HAP-1 (cell line): Measurements from ENCODE around the gene USP31.
"Not testable (repeated sequence)": the region's sequence is repeated elsewhere in the genome, so short reads cannot be mapped to it uniquely, and the experiment has no call there.

ENCODE experiments used
- DNase-seq, 2 experiments: peaks; one replicate each; pipeline ENCODE4 v3.0.0-alpha.2; 2016 to 2020; ENCODE audit warnings: low spot score in 2 of 2
- H3K27me3 ChIP-seq: fragments of 250-450 bp; sonication (Bioruptor Pico); 2 replicates; pipeline ENCODE4 v1.5.1; 2020; ENCODE audit warnings: low read depth, mild to moderate bottlenecking, moderate library complexity
- H3K36me3 ChIP-seq: fragments of 250-450 bp; sonication (Bioruptor Pico); replicated peaks from 2 replicates; pipeline ENCODE4 v1.5.1; 2020; ENCODE audit warnings: mild to moderate bottlenecking
- H3K4me1 ChIP-seq: fragments of 250-450 bp; sonication (Bioruptor Pico); 2 replicates; pipeline ENCODE4 v1.5.1; 2020; ENCODE audit warnings: mild to moderate bottlenecking
- H3K4me3 ChIP-seq: fragments of 250-450 bp; sonication (Bioruptor Pico); 2 replicates; pipeline ENCODE4 v1.5.1; 2020; ENCODE audit warnings: mild to moderate bottlenecking, moderate library complexity
- H3K9me3 ChIP-seq: fragments of 250-450 bp; sonication (Bioruptor Pico); 2 replicates; pipeline ENCODE4 v1.5.1; 2020; ENCODE audit warnings: mild to moderate bottlenecking, moderate library complexity
- in situ Hi-C: fragments of 300-500 bp; cut with MboI; formaldehyde crosslinking; loops from 3 replicates; pipeline ENCODE4 v1.14.3; 2020; ENCODE audit warnings: low sequenced_read_pairs, inconsistent platforms, mixed read lengths

Gene USP31

GRCh38 chr16:23148513-23149266 lies 562 bp downstream of the USP31 start:
- peak overlapping the region; percentile 60 for H3K4me3 ChIP-seq
- no peaks in the 10 kb centered on the region for H3K36me3 ChIP-seq
- no peaks in the 10 kb centered on the region for H3K27me3 ChIP-seq
- DNase-seq, result peak in 1 of 2 experiments; percentile 69
- H3K4me1 ChIP-seq, result peaks cover 12% of the 10 kb centered on the region
- H3K9me3 ChIP-seq, result no peaks in the 10 kb centered on the region
- in situ Hi-C loops, result no loop called here

DNA sequence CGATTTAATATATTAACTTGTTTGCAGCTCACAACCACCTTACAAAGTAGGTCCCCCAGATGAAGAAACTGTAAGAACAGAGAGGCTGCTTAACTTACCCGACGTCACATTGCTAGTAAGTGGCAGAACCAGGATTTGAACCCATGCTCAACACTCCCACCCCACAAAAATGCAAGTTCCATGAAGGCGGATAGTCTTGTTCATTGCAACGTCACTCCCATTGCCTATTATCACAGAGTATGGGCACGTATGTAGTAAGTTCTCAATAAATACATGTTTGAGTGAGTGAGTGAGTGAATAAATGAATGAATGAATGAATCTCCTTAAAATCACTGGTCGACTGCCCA lies 1.1 kb downstream of the USP31 start:
- Histone ChIP-seq H3K4me3 (peak overlapping the region; percentile 60), H3K36me3 (no peaks in the 10 kb centered on the region), H3K4me1 (peaks cover 12% of the 10 kb centered on the region), H3K27me3 (no peaks in the 10 kb centered on the region), H3K9me3 (no peaks in the 10 kb centered on the region)
- DNase-seq, result no peak
- in situ Hi-C loops, result no loop called here

DNA sequence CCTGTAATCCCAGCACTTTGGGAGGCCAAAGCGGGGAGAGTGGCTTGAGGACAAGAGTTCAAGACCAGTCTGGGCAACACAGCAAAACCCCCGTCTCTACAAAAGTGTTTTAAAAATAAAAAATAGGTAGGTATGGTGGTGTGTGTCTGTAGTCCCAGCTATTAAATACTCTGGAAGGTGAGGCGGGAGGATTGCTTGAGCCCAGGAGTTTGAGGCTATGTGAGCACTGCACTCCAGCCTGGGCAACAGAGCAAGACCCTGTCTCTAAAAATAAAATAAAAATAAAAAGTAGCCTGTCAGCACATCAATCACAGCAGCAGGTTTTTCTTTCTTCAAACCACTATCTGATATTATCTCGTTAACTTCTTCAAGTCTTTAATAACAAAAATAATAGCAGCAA lies 1.6 kb downstream of the USP31 start:
- DNase-seq, result no peak
- no peaks in the 10 kb centered on the region for H3K9me3 ChIP-seq
- in situ Hi-C loops, result no loop called here
- H3K36me3 ChIP-seq, result no peaks in the 10 kb centered on the region
- peaks cover 12% of the 10 kb centered on the region for H3K4me1 ChIP-seq
- H3K4me3 ChIP-seq, result peak overlapping the region; percentile 60
- H3K27me3 ChIP-seq, result no peaks in the 10 kb centered on the region

GRCh38 chr16:23146877-23147601 lies 2.2 kb downstream of the USP31 start:
- H3K4me1 ChIP-seq, result peaks cover 12% of the 10 kb centered on the region
- H3K36me3 ChIP-seq, result no peaks in the 10 kb centered on the region
- no peaks in the 10 kb centered on the region for H3K27me3 ChIP-seq
- in situ Hi-C loops, result no loop called here
- peak in 1 of 2 experiments; percentile 13 for DNase-seq
- H3K4me3 ChIP-seq, result peak overlapping the region; percentile 60
- H3K9me3 ChIP-seq, result no peaks in the 10 kb centered on the region

- in situ Hi-C loops, result no loop called here
- H3K4me3 ChIP-seq, result no peak overlapping the region
- H3K4me1 ChIP-seq, result peaks cover 12% of the 10 kb centered on the region
- H3K9me3 ChIP-seq, result no peaks in the 10 kb centered on the region
- H3K27me3 ChIP-seq, result no peaks in the 10 kb centered on the region
- no peak for DNase-seq
- H3K36me3 ChIP-seq, result no peaks in the 10 kb centered on the region
Observed at GRCh38 chr16:23145608-23146007, 3.6 kb downstream of the USP31 start.

- in situ Hi-C loops, result no loop called here
- DNase-seq, result no peak
Observed at GRCh38 chr16:23145186-23145585, 4.1 kb downstream of the USP31 start.

DNA sequence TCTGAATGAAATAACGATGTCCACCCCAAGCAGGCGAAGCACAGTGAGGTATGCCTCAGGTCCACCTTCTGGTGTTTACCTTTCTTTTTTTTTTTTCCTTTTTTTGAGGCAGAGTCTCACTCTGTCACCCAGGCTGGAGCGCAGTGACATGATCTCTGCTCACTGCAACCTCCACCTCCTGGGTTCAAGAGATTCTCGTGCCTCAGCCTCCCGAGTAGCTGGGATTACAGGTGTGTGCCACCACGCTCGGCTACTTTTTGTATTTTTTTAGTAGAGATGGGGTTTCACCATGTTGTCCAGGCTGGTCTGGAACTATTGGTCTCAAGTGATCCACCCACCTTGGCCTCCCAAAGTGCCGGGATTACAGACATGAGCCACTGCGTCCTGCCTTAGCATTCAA lies 4.9 kb downstream of the USP31 start:
- DNase-seq, in situ Hi-C loops, H3K9me3 ChIP-seq, H3K4me3 ChIP-seq, H3K27me3 ChIP-seq, H3K36me3 ChIP-seq: not testable (repeated sequence)
- H3K4me1 ChIP-seq, result peaks cover 12% of the 10 kb centered on the region

More at GRCh38 chr16:23145186-23145585, 4.1 kb downstream of the USP31 start:
- no peaks in the 10 kb centered on the region for H3K27me3 ChIP-seq
- H3K4me3 ChIP-seq, result no peak overlapping the region
- no peaks in the 10 kb centered on the region for H3K36me3 ChIP-seq
- no peaks in the 10 kb centered on the region for H3K9me3 ChIP-seq
- H3K4me1 ChIP-seq, result peaks cover 12% of the 10 kb centered on the region

- Histone ChIP-seq H3K4me1 (peaks cover 12% of the 10 kb centered on the region), H3K9me3 (no peaks in the 10 kb centered on the region), H3K27me3 (no peaks in the 10 kb centered on the region), H3K4me3 (no peak overlapping the region), H3K36me3 (no peaks in the 10 kb centered on the region)
- no peak for DNase-seq
- in situ Hi-C loops, result no loop called here
Observed at GRCh38 chr16:23143391-23143790, 5.9 kb downstream of the USP31 start.

GRCh38 chr16:23141959-23142740 lies 7.1 kb downstream of the USP31 start:
- in situ Hi-C loops, result no loop called here
- Histone ChIP-seq H3K9me3 (no peaks in the 10 kb centered on the region), H3K27me3 (no peaks in the 10 kb centered on the region), H3K4me3 (no peak overlapping the region), H3K4me1 (peaks cover 8% of the 10 kb centered on the region), H3K36me3 (no peaks in the 10 kb centered on the region)
- DNase-seq, result no peak

DNA sequence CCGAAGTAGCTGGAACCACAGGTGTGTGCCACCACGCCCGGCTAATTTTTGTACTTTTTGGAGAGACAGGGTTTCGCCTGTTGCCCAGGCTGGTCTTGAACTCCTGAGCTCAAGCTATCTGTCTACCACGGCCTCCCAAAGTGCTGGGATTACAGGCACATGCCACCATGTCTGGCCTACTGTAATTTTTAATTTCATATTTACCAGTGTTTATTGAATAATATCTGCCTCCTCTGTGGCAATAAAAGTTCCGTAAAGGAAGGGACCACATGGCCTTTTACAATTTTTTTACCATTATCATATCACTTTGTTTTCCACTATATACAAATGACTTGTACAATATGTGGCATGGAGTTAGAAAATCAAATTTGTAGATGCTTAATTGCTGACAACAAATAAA lies 7.8 kb downstream of the USP31 start:
- in situ Hi-C loops, result no loop called here
- no peak for DNase-seq
- peaks cover 1% of the 10 kb centered on the region; the same call in 1 of the 2 replicates for H3K4me1 ChIP-seq
- no peaks in the 10 kb centered on the region for H3K27me3 ChIP-seq
- no peak overlapping the region for H3K4me3 ChIP-seq
- no peaks in the 10 kb centered on the region for H3K9me3 ChIP-seq
- no peaks in the 10 kb centered on the region for H3K36me3 ChIP-seq

GRCh38 chr16:23141033-23141432 lies 8.2 kb downstream of the USP31 start:
- no peaks in the 10 kb centered on the region for H3K27me3 ChIP-seq
- DNase-seq, result no peak

DNA sequence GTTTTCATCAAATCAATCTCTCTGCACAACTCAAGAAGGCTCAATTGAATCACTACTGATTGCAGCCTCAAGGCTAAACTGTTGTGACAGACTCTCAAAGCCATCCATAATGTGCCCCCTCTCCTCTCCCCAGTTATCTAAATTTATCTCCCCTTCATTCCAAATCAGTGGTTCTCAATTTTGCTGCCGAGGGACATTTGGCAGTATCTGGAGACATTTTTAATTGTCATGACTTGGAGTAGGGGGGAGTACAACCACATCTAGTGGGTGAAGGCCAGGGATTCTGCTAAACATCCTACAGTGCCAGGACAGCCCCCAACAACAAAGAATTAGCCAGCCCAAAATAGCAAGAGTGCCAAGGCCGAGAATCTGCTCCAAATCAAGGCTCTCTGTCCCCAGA lies 9.1 kb downstream of the USP31 start:
- no peak overlapping the region for H3K4me3 ChIP-seq
- H3K27me3 ChIP-seq, result no peaks in the 10 kb centered on the region
- no peak for DNase-seq
- no peaks in the 10 kb centered on the region; the same call in 1 of the 2 replicates for H3K36me3 ChIP-seq
- no peaks in the 10 kb centered on the region for H3K4me1 ChIP-seq
- no peaks in the 10 kb centered on the region for H3K9me3 ChIP-seq
- in situ Hi-C loops, result no loop called here

More at GRCh38 chr16:23141033-23141432, 8.2 kb downstream of the USP31 start:
- in situ Hi-C loops, result no loop called here
- H3K36me3 ChIP-seq, result no peaks in the 10 kb centered on the region
- H3K4me3 ChIP-seq, result no peak overlapping the region
- H3K9me3 ChIP-seq, result no peaks in the 10 kb centered on the region
- no peaks in the 10 kb centered on the region; the same call in 1 of the 2 replicates for H3K4me1 ChIP-seq

- Histone ChIP-seq H3K9me3 (no peaks in the 10 kb centered on the region), H3K36me3 (no peaks in the 10 kb centered on the region; the same call in 1 of the 2 replicates), H3K4me3 (no peak overlapping the region), H3K27me3 (no peaks in the 10 kb centered on the region), H3K4me1 (no peaks in the 10 kb centered on the region)
- no peak for DNase-seq
- in situ Hi-C loops, result no loop called here
Observed at GRCh38 chr16:23137818-23138217, 11.4 kb downstream of the USP31 start.

GRCh38 chr16:23137256-23137655 lies 12.0 kb downstream of the USP31 start:
- Histone ChIP-seq H3K9me3 (no peaks in the 10 kb centered on the region), H3K4me3 (no peak overlapping the region), H3K36me3 (no peaks in the 10 kb centered on the region; the same call in 1 of the 2 replicates), H3K4me1 (no peaks in the 10 kb centered on the region; the same call in 1 of the 2 replicates), H3K27me3 (no peaks in the 10 kb centered on the region)
- DNase-seq, result no peak
- in situ Hi-C loops, result no loop called here
